Hindlimb muscle (tissue), 1 donor: ENCODE results near the gene PCDH9. TPM values are rescaled to one million over a fixed set of nuclear protein-coding genes. Genes with fewer than 3 reads are reported as not detected.
"Not testable (repeated sequence)": the region's sequence is repeated elsewhere in the genome, so short reads cannot be mapped to it uniquely, and the experiment has no call there.

Source experiments
- DNase-seq: peaks from one replicate; pipeline ENCODE4 v3.0.0-alpha.2; 2013
- polyA plus RNA-seq: library from polyadenylated mRNA; unstranded; fragments of 120-200 nt; gene quantifications from one replicate; pipeline ENCODE4 v1.2.1, GENCODE V29; 2013; ENCODE audit not compliant: insufficient read length

The PCDH9 gene
- polyA plus RNA-seq, 1 donor, result 2.0 TPM

- no peak for DNase-seq
These were observed 591.1 kb downstream of the PCDH9 start for GRCh38 chr13:66639044-66639443.

GRCh38 chr13:66635526-66635925 is 594.6 kb downstream of the PCDH9 start:
- DNase-seq, result no peak

GRCh38 chr13:66634384-66634783 is 595.8 kb downstream of the PCDH9 start:
- DNase-seq, result no peak

- DNase-seq, result no peak
These were observed 602.6 kb downstream of the PCDH9 start for GRCh38 chr13:66627512-66627911.

- DNase-seq, result no peak
These were observed 605.8 kb downstream of the PCDH9 start for GRCh38 chr13:66624302-66624701.

- DNase-seq, result no peak
These were observed 606.9 kb downstream of the PCDH9 start for GRCh38 chr13:66623129-66623820.

GRCh38 chr13:66621906-66622447 is 608.2 kb downstream of the PCDH9 start:
- DNase-seq, result not testable (repeated sequence)

GRCh38 chr13:66618702-66619101 is 611.4 kb downstream of the PCDH9 start:
- DNase-seq, result peak; percentile 11

- no peak for DNase-seq
These were observed 612.4 kb downstream of the PCDH9 start for GRCh38 chr13:66617786-66618185.

GRCh38 chr13:66612983-66613382 is 617.2 kb downstream of the PCDH9 start:
- DNase-seq, result no peak

- DNase-seq, result no peak
These were observed 643.6 kb downstream of the PCDH9 start for GRCh38 chr13:66586489-66586888.

- no peak for DNase-seq
These were observed 644.4 kb downstream of the PCDH9 start for GRCh38 chr13:66585669-66586203.

- no peak for DNase-seq
These were observed 648.5 kb downstream of the PCDH9 start for GRCh38 chr13:66581675-66582074.

GRCh38 chr13:66578305-66578704 is 651.8 kb downstream of the PCDH9 start:
- DNase-seq, result no peak

GRCh38 chr13:66577358-66577757 is 652.8 kb downstream of the PCDH9 start:
- no peak for DNase-seq

GRCh38 chr13:66576381-66576780 is 653.8 kb downstream of the PCDH9 start:
- no peak for DNase-seq

GRCh38 chr13:66574606-66575005 is 655.5 kb downstream of the PCDH9 start:
- DNase-seq, result no peak

- DNase-seq, result no peak
These were observed 662.1 kb downstream of the PCDH9 start for GRCh38 chr13:66567899-66568612.

- DNase-seq, result no peak
These were observed 664.9 kb downstream of the PCDH9 start for GRCh38 chr13:66565279-66565678.

GRCh38 chr13:66563076-66563475 is 667.1 kb downstream of the PCDH9 start:
- no peak for DNase-seq

GRCh38 chr13:66562054-66562453 is 668.1 kb downstream of the PCDH9 start:
- no peak for DNase-seq

- DNase-seq, result no peak
These were observed 669.1 kb downstream of the PCDH9 start for GRCh38 chr13:66560991-66561390.

GRCh38 chr13:66560189-66560588 is 669.9 kb downstream of the PCDH9 start:
- DNase-seq, result no peak

- DNase-seq, result no peak
These were observed 671.0 kb downstream of the PCDH9 start for GRCh38 chr13:66559093-66559492.
